Measurements from ENCODE around the gene AOAH.
A peak's percentile ranks its signal among the peaks of the same experiment; 100 is the strongest.

The AOAH gene

DNA sequence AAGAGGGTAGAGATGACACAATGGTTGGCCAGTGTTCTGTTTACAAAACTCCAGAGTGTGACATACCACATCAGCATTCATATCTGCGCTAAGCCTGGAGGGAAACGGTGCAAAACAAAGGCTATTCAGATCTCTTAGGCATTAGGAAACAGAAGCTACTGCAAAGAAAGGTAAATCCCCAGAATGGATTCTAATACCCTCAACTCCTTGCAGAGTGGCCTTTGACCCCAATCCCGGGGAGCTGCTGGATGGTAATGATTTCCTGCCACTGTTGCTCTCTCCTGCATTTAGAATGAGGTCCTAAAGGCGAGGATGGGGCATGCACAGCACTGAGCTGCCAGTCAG lies 65.2 kb downstream of the AOAH start:
- in situ Hi-C loops (cut with HindIII; ENCODE audit: low pct_ligation_motif_present, low sequenced_read_pairs), result no loop called here
- Histone ChIP-seq H3K4me3 (ENCODE audit: low read depth, low read length) (no peak overlapping the region), H3K27ac (peak overlapping the region; percentile 83), H3K36me3 (replicated peaks) (no peaks in the 10 kb centered on the region), H3K27me3 (replicated peaks) (no peaks in the 10 kb centered on the region)
- TF ChIP-seq, protein P1, sequence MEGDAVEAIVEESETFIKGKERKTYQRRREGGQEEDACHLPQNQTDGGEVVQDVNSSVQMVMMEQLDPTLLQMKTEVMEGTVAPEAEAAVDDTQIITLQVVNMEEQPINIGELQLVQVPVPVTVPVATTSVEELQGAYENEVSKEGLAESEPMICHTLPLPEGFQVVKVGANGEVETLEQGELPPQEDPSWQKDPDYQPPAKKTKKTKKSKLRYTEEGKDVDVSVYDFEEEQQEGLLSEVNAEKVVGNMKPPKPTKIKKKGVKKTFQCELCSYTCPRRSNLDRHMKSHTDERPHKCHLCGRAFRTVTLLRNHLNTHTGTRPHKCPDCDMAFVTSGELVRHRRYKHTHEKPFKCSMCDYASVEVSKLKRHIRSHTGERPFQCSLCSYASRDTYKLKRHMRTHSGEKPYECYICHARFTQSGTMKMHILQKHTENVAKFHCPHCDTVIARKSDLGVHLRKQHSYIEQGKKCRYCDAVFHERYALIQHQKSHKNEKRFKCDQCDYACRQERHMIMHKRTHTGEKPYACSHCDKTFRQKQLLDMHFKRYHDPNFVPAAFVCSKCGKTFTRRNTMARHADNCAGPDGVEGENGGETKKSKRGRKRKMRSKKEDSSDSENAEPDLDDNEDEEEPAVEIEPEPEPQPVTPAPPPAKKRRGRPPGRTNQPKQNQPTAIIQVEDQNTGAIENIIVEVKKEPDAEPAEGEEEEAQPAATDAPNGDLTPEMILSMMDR (IDR thresholded peaks at IDR 0.05; ENCODE audit: low read depth, low read length, missing control alignments), result no peak
- DNase-seq, result peak; percentile 76

DNA sequence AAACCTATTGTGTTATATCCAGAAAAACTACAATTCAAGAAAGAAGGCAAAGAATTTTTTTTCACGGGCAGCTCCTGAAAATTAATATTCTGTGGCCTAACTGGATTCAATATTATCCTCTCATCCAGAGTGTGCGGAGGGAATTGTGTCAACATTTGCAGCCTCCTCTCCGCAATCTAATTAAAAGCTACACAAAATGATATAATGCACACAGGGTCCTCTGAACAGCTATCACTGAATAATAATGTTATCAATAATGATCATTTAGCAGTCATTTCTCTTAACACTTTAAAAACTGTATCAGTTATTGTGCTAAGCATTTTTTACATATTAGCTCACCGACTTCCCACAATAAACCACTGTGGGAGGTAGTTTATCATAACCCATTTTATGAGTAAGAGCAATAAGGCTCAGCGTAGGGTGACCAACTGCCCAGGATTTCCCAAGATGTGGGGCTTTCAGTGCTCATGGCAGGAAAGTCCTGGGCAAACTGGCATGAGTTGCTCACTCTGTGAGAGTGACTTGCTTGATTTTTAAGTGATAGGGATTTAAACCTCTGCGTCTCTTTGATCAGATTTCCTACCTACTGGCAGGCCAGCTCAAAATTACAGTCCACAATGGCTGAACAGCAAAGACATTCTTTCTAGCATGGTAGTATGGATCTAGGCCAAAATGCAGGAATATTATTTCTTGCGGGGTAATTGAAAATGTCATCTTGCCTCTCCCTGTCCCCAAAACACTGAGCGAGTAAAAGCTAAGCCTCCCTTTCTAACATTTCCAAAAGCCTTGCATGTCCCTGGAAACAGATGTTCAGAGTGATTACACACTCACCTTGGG lies 65.7 kb downstream of the AOAH start:
- Histone ChIP-seq H3K4me3 (ENCODE audit: low read depth, low read length) (no peak overlapping the region), H3K27ac (peak overlapping the region; percentile 83), H3K27me3 (replicated peaks) (no peaks in the 10 kb centered on the region), H3K36me3 (replicated peaks) (no peaks in the 10 kb centered on the region)
- in situ Hi-C loops (cut with HindIII; ENCODE audit: low pct_ligation_motif_present, low sequenced_read_pairs), result no loop called here
- DNase-seq, result peak; percentile 90
- TF ChIP-seq, protein P1 (IDR thresholded peaks at IDR 0.05; ENCODE audit: low read depth, low read length, missing control alignments), result no peak

DNA sequence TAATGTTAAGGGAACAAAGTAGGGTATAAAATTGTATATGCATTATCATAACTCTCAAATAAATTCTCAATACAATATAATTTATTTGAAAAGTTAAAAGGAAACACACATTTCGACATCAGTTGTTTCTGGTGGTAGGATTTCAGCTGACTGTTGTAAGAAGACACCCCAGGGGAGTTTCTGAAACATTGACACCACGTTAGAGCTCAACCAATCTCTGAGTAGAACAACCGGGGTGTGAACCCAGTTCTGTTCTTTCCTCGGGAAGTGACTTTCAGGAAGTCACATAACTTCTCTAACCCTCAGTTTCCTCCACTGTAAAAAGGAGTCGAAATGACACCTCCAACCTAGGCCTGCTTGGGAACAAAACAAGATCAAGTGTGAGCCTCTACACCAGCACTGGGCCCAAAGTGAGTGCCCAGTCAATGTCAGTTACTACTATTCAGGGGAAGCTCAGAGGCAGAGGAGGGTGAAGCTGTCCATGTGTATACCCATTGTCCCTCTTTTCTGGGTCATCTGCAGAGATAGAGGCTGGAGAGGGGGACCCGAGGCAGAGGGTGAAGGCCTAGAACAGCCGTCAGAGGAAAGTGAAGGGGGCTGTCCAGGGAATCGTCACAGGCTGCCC lies 67.1 kb downstream of the AOAH start:
- no peak for DNase-seq
- Histone ChIP-seq H3K36me3 (replicated peaks) (no peaks in the 10 kb centered on the region), H3K27me3 (replicated peaks) (no peaks in the 10 kb centered on the region), H3K27ac (no peak overlapping the region), H3K4me3 (ENCODE audit: low read depth, low read length) (no peak overlapping the region)
- in situ Hi-C loops (cut with HindIII; ENCODE audit: low pct_ligation_motif_present, low sequenced_read_pairs), result no loop called here
- TF ChIP-seq, protein P1 (IDR thresholded peaks at IDR 0.05; ENCODE audit: low read depth, low read length, missing control alignments), result no peak

DNA sequence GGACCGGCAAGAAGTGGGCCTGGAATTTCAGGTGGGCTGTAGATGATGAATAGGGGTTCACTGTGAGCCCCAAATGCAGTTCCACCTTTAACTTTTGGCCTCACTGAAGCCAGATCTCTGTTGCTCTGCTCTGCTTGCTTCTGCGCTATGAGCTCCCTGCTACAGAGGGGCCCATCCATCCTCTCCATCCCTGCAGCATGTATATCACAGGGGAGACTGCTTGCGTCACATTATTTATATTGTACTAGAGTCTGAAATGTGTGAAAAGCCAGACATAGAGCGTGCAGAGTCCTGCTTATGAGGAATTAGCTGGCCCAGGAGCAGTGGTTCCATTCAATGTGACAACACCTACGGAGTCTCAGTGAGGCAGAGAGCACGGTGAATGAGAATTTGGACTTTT lies 69.9 kb downstream of the AOAH start:
- TF ChIP-seq, protein P1 (IDR thresholded peaks at IDR 0.05; ENCODE audit: low read depth, low read length, missing control alignments), result no peak
- Histone ChIP-seq H3K36me3 (replicated peaks) (no peaks in the 10 kb centered on the region), H3K27me3 (replicated peaks) (no peaks in the 10 kb centered on the region), H3K4me3 (ENCODE audit: low read depth, low read length) (no peak overlapping the region), H3K27ac (no peak overlapping the region)
- in situ Hi-C loops (cut with HindIII; ENCODE audit: low pct_ligation_motif_present, low sequenced_read_pairs), result no loop called here
- no peak for DNase-seq

DNA sequence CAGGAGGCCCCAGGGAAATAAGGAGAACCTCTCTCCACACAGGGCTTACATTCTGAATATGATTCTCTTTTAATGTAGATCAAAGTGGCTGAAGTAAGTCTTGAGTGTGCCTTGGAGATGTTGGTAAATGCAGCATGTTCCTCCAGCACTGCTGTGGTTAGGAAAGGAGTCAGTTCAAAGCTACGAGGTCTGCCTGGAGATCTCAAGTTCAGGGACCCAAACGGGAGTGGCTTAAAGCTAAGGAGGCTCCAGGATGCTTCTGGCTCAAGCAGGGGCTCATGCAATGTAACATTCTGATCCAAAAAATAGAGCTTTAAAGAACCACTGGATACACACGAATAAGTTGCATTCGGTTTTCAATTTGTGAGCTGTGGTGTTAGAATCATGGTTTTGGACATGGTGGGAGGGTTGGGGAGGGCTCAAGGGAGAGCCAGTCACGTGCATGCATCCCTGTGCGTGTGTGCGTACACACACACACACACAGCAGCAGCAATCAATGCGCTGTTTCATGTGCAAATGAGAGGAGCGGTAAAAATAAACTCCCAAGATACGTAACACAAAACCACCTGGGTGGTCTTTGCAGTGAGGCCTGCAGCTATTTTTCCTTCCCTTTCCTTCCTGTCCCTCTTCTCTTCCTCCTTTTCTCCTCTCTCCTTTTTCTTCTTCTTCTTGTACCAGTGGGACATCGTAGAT lies 70.5 kb downstream of the AOAH start:
- Histone ChIP-seq H3K4me3 (ENCODE audit: low read depth, low read length) (no peak overlapping the region), H3K27ac (no peak overlapping the region), H3K36me3 (replicated peaks) (no peaks in the 10 kb centered on the region), H3K27me3 (replicated peaks) (no peaks in the 10 kb centered on the region)
- no peak for DNase-seq
- in situ Hi-C loops (cut with HindIII; ENCODE audit: low pct_ligation_motif_present, low sequenced_read_pairs), result no loop called here
- TF ChIP-seq, protein P1 (IDR thresholded peaks at IDR 0.05; ENCODE audit: low read depth, low read length, missing control alignments), result no peak

All from brain microvascular endothelial cell (primary cell).